ENCODE data around the gene MAST4. TPM values are rescaled to one million over a fixed set of nuclear protein-coding genes. Genes with fewer than 3 reads are reported as not detected.

MAST4 gene
- total and polyA plus RNA-seq, 2 of the 4 experiments (the other 2 are of a cell fraction) = 4.8 to 6.8 TPM

GRCh38 chr5:66570201-66570600 is 26.0 kb upstream of the MAST4 start:
- Histone ChIP-seq H3K4me1 (ENCODE audit: control insufficient read depth, insufficient read depth, low read length) (no peaks in the 10 kb centered on the region), H3K36me3 (ENCODE audit: control insufficient read depth, insufficient read depth, low read length) (no peaks in the 10 kb centered on the region), H3K14ac (replicated peaks; ENCODE audit: low read depth, low read length) (no peak overlapping the region), H2AK5ac (ENCODE audit: low read depth, low read length) (no peak overlapping the region), H2BK20ac (ENCODE audit: low read depth, low read length) (no peak overlapping the region), H4K8ac (ENCODE audit: low read depth in 2 of 2, low read length in 2 of 2) (no peak overlapping the region), H3K27me3 (ENCODE audit: control insufficient read depth, insufficient read depth, low read length) (no peaks in the 10 kb centered on the region), H3K27ac (ENCODE audit: insufficient read depth, low read length) (no peak overlapping the region), H3K9me1 (ENCODE audit: insufficient read depth, low read length) (no peaks in the 10 kb centered on the region), H4K20me1 (ENCODE audit: insufficient read depth, low read length) (no peaks in the 10 kb centered on the region), H3K4me2 (ENCODE audit: low read depth, low read length) (no peak overlapping the region), H3K79me1 (ENCODE audit: low read depth in 1 of 2, low read length in 2 of 2) (no peaks in the 10 kb centered on the region), H3K18ac (ENCODE audit: low read depth, low read length) (no peak overlapping the region), H3K4me3 (ENCODE audit: insufficient read depth, low read depth, low read length) (no peak overlapping the region), H2AFZ (replicated peaks; ENCODE audit: low read length, poor library complexity) (no peak overlapping the region), H2BK5ac (ENCODE audit: low read depth, low read length, poor library complexity, severe bottlenecking) (no peak overlapping the region), H3K9me3 (ENCODE audit: control insufficient read depth, insufficient read depth, low read length) (no peaks in the 10 kb centered on the region), H4K91ac (ENCODE audit: insufficient read depth, low read depth, low read length) (no peak overlapping the region), H3K23ac (ENCODE audit: low read depth, low read length) (no peak overlapping the region), H3K9ac (ENCODE audit: low read depth, low read length) (no peak overlapping the region), H3K4ac (ENCODE audit: low read depth, low read length) (no peak overlapping the region), H4K5ac (ENCODE audit: low read depth, low read length) (no peak overlapping the region), H2BK15ac (ENCODE audit: low read depth, low read length) (no peak overlapping the region), H3K56ac (ENCODE audit: extremely low read depth, insufficient read depth, low read length) (no peak overlapping the region), H2AK9ac (replicated peaks; ENCODE audit: low read depth, low read length, poor library complexity) (no peak overlapping the region), H2BK120ac (ENCODE audit: low read depth, low read length) (no peak overlapping the region)
- TF ChIP-seq BHLHE40 (IDR thresholded peaks at IDR 0.05; ENCODE audit: low read depth, low read length) (no peak), MAFK (IDR thresholded peaks at IDR 0.05; ENCODE audit: low read depth, low read length) (no peak), SMC3 (IDR thresholded peaks at IDR 0.05; ENCODE audit: low read depth, low read length) (no peak), CHD1 (IDR thresholded peaks at IDR 0.05; ENCODE audit: low read depth, low read length) (no peak), RFX5 (IDR thresholded peaks at IDR 0.05; ENCODE audit: low read depth, low read length) (no peak), MXI1 (IDR thresholded peaks at IDR 0.05; ENCODE audit: borderline replicate concordance, low read depth, low read length) (no peak), CEBPB (IDR thresholded peaks at IDR 0.05; ENCODE audit: low read depth, low read length) (no peak), POLR2A (IDR thresholded peaks at IDR 0.05; ENCODE audit: low read depth, low read length) (no peak)
- intact Hi-C loops (cut with micrococcal nuclease) (no loop called here), dilution Hi-C loops (cut with HindIII; ENCODE audit: low sequenced_read_pairs, unreplicated experiment) (no loop called here), in situ Hi-C loops (cut with MboI; ENCODE audit: low sequenced_read_pairs) (no loop called here)
- no peak for ATAC-seq (ENCODE audit: low read depth)
- CTCF ChIA-PET = no interaction called here
- DNase-seq = no peak
- POLR2A ChIA-PET (ENCODE audit: unreplicated experiment) = no interaction called here
- no CpG with 5 or more reads among the region's 1 CpG for WGBS, 2 experiments (ENCODE audit: extremely low coverage in 2 of 2, insufficient read length in 1 of 2)
- no TSS peak for BruUV-seq (replicated peaks)

All from IMR-90 (cell line).